MM.1S (cell line): ENCODE results near the gene IL1B.

Experiments
- DNase-seq: peaks from one replicate; pipeline ENCODE4 v3.0.0-alpha.2; 2015
- H2AFZ ChIP-seq: fragments of 300-600 bp; sonication (generic); 2 replicates; pipeline ENCODE4 v1.6.0; 2016; ENCODE audit warnings: antibody characterized with exemption, low read length
- H3F3A ChIP-seq: fragments of 300-600 bp; sonication (generic); 2 replicates; pipeline ENCODE4 v1.6.1; 2016; ENCODE audit warnings: mild to moderate bottlenecking, antibody characterized with exemption, low read length, moderate library complexity, mixed read lengths; ENCODE audit not compliant: insufficient read depth
- H3K27ac ChIP-seq: fragments of 300-600 bp; sonication (generic); 2 replicates; pipeline ENCODE4 v1.5.1; 2016; ENCODE audit warnings: mild to moderate bottlenecking, low read length
- H3K27me3 ChIP-seq: fragments of 300-600 bp; sonication (generic); replicated peaks from 2 replicates; pipeline ENCODE4 v1.6.0; 2016; ENCODE audit warnings: low read length; ENCODE audit not compliant: insufficient read depth
- H3K36me3 ChIP-seq: fragments of 300-600 bp; sonication (generic); replicated peaks from 2 replicates; pipeline ENCODE4 v1.6.1; 2016; ENCODE audit warnings: mild to moderate bottlenecking, low read length, mixed read lengths; ENCODE audit not compliant: insufficient read depth
- H3K4me1 ChIP-seq: fragments of 300-600 bp; sonication (generic); 2 replicates; pipeline ENCODE4 v1.6.1; 2016; ENCODE audit warnings: low read length, mixed read lengths
- H3K4me2 ChIP-seq: fragments of 300-600 bp; sonication (generic); 2 replicates; pipeline ENCODE4 v1.6.0; 2016; ENCODE audit warnings: low read depth, low read length
- H3K4me3 ChIP-seq: fragments of 300-600 bp; sonication (generic); 2 replicates; pipeline ENCODE4 v1.5.1; 2016; ENCODE audit warnings: low read length, mixed read lengths
- H3K79me2 ChIP-seq: fragments of 300-600 bp; sonication (generic); 2 replicates; pipeline ENCODE4 v1.6.1; 2016; ENCODE audit warnings: mixed run types, low read length, mixed read lengths
- H3K9ac ChIP-seq: fragments of 300-600 bp; sonication (generic); 2 replicates; pipeline ENCODE4 v1.6.1; 2016; ENCODE audit warnings: low read length, mixed read lengths
- H3K9me2 ChIP-seq: fragments of 300-600 bp; sonication (generic); replicated peaks from 2 replicates; pipeline ENCODE4 v1.6.1; 2016; ENCODE audit warnings: mild to moderate bottlenecking, low read length, mixed read lengths; ENCODE audit not compliant: insufficient read depth
- H3K9me3 ChIP-seq: fragments of 300-600 bp; sonication (generic); replicated peaks from 2 replicates; pipeline ENCODE4 v1.6.1; 2016; ENCODE audit warnings: mild to moderate bottlenecking, low read length, mixed read lengths; ENCODE audit not compliant: insufficient read depth
- H4K20me1 ChIP-seq: fragments of 300-600 bp; sonication (generic); 2 replicates; pipeline ENCODE4 v1.6.1; 2016; ENCODE audit warnings: mild to moderate bottlenecking, low read length, moderate library complexity, mixed read lengths; ENCODE audit not compliant: insufficient read depth
- EZH2 ChIP-seq: fragments of 300-600 bp; sonication (generic); optimal IDR thresholded peaks from 2 replicates; pipeline ENCODE3; 2017; ENCODE audit warnings: low read depth, mild to moderate bottlenecking, antibody characterized with exemption, low read length, mixed read lengths
- EZH2phosphoT487 ChIP-seq: fragments of 300-600 bp; sonication (generic); IDR thresholded peaks from 2 replicates; pipeline ENCODE4 v1.6.1; 2018; ENCODE audit warnings: antibody characterized with exemption, low read length
- TF ChIP-seq, protein P1 (sequence below): fragments of 300-600 bp; sonication (generic); IDR thresholded peaks from 2 replicates; pipeline ENCODE4 v1.5.1; 2016; ENCODE audit warnings: antibody characterized with exemption, low read length, mixed read lengths

Gene IL1B

DNA sequence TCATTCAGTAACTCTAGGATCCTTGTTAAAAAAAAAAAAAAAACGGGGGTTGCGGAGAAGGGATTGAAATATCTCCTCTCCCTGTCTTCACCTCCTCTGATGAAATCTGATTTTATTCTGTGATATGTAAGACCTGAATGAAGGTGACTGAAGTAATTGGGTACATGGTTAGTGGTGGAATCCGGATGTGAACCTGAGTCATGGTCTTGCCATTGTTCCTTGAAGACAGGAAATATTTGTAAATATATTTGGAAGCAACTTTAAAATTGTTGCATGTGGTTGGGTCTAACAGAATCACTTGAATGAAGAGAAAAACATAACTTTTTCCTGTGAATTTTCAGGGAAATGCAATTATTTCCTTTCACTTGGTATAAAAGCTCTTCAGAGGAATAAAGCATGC is 49.3 kb downstream of the IL1B start:
- Histone ChIP-seq H3K27ac (no peak overlapping the region), H3K4me1 (no peaks in the 10 kb centered on the region), H3K9me2 (no peaks in the 10 kb centered on the region), H4K20me1 (no peaks in the 10 kb centered on the region), H2AFZ (no peak overlapping the region), H3K9me3 (no peaks in the 10 kb centered on the region), H3K4me3 (no peak overlapping the region), H3K27me3 (no peaks in the 10 kb centered on the region), H3F3A (no peaks in the 10 kb centered on the region), H3K36me3 (no peaks in the 10 kb centered on the region), H3K9ac (no peak overlapping the region), H3K4me2 (no peak overlapping the region), H3K79me2 (no peaks in the 10 kb centered on the region)
- TF ChIP-seq EZH2, result no peak
- TF ChIP-seq EZH2phosphoT487, result no peak
- TF ChIP-seq, protein P1, sequence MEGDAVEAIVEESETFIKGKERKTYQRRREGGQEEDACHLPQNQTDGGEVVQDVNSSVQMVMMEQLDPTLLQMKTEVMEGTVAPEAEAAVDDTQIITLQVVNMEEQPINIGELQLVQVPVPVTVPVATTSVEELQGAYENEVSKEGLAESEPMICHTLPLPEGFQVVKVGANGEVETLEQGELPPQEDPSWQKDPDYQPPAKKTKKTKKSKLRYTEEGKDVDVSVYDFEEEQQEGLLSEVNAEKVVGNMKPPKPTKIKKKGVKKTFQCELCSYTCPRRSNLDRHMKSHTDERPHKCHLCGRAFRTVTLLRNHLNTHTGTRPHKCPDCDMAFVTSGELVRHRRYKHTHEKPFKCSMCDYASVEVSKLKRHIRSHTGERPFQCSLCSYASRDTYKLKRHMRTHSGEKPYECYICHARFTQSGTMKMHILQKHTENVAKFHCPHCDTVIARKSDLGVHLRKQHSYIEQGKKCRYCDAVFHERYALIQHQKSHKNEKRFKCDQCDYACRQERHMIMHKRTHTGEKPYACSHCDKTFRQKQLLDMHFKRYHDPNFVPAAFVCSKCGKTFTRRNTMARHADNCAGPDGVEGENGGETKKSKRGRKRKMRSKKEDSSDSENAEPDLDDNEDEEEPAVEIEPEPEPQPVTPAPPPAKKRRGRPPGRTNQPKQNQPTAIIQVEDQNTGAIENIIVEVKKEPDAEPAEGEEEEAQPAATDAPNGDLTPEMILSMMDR, result no peak
- no peak for DNase-seq

DNA sequence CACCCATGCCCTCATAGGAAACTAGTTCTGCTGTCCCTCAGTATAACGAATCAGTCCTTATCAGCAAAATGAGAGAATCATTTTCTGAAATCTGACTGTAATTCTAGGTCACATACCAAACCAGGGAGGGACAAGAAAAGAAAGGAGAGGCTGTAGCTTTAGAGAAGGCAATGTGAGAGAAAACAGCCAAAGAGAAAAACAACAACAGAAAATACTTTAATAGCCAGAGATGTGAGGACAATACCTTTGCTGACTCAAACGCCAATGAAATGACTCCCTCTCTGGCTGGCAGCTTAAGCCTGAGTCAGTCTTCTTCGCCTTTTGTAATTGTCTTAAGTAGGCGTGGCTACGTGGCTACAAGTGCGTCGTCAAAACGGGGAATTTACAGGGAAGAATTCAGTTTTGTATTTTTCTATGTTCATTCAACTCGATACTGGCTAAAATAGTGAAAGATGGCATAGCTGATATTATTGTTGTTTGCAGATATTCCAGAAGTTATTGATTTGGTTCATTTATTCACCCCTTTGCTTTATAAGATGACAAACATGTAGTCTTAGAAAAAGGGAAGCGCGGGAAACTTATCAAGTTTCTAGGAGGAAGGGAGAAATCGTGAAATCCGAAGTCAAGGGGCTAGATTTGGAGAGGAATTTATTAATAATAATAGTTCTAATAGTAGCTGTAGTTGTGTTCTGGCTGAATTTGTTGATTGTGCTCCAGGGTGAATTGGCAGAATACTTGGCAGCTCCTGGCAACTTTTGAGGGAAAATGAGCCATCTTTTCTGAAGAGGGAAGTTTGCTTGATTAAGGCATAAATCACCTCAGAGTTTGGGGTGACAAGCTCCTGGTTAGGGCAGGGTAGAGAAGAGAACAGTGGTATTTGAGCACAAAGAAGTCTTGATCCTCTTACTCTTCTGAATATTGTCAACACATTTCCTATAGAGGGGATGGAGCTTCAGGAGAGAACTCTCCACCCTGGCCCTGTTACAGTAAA is 52.1 kb downstream of the IL1B start, which contains the start of gene IL1A:
TSS of gene IL1A (minus strand) at position 295 of the 991 bp plus-strand sequence. CDS start 723 bp downstream, outside the sequence.
- TF ChIP-seq EZH2phosphoT487, result no peak
- TF ChIP-seq, protein P1, result no peak
- TF ChIP-seq EZH2, result no peak
- no peaks in the 10 kb centered on the region for H3K27me3 ChIP-seq
- no peaks in the 10 kb centered on the region for H4K20me1 ChIP-seq
- DNase-seq, result no peak
- H3K79me2 ChIP-seq, result no peaks in the 10 kb centered on the region
- H3K4me1 ChIP-seq, result no peaks in the 10 kb centered on the region
- no peak within 1 kb of the TSS for H3K27ac ChIP-seq
- H3K4me2 ChIP-seq, result no peak within 1 kb of the TSS
- no peak within 1 kb of the TSS for H2AFZ ChIP-seq
- no peaks in the 10 kb centered on the region for H3K9me3 ChIP-seq
- H3K9me2 ChIP-seq, result no peaks in the 10 kb centered on the region
- no peak within 1 kb of the TSS for H3K9ac ChIP-seq
- no peaks in the 10 kb centered on the region for H3F3A ChIP-seq
- no peaks in the 10 kb centered on the region for H3K36me3 ChIP-seq
- no peak within 1 kb of the TSS for H3K4me3 ChIP-seq

DNA sequence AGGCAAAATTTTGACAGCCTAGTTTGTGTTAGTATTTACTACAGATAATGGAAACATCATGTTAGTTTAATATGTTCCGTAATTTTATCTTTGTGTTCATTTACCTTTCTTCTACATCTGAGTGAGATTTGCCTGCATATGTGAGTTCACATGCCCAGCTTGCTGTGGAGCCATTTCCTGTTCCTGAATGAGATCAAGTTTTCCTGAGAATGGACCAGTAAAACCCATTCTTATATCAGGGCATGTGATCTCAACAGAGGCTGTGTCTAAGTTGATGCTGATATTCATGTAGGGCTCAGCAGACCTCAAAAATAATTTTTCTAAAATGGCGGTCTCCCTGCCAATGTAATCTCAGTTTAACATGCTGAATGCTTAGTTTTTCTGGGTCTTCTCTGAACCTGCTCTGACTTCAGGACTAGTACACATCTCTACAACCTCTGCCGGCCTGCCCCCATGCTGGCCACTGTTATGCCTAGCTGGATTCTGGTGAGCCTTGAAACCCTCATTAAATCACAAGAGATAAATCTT is 53.3 kb downstream of the IL1B start:
- H3K4me1 ChIP-seq, result no peaks in the 10 kb centered on the region
- DNase-seq, result no peak
- no peaks in the 10 kb centered on the region for H3K9me2 ChIP-seq
- H3K4me3 ChIP-seq, result no peak overlapping the region
- no peak overlapping the region for H2AFZ ChIP-seq
- H3K9ac ChIP-seq, result no peak overlapping the region
- no peak overlapping the region for H3K4me2 ChIP-seq
- H3K36me3 ChIP-seq, result no peaks in the 10 kb centered on the region
- no peaks in the 10 kb centered on the region for H3K79me2 ChIP-seq
- no peaks in the 10 kb centered on the region for H3F3A ChIP-seq
- TF ChIP-seq, protein P1, result no peak
- TF ChIP-seq EZH2 (no peak), EZH2phosphoT487 (no peak)
- H3K27me3 ChIP-seq, result no peaks in the 10 kb centered on the region
- H3K27ac ChIP-seq, result no peak overlapping the region
- no peaks in the 10 kb centered on the region for H3K9me3 ChIP-seq
- no peaks in the 10 kb centered on the region for H4K20me1 ChIP-seq
